ENCODE measurements around the gene RFWD3. TPM values are rescaled to one million over a fixed set of nuclear protein-coding genes. Genes with fewer than 3 reads are reported as not detected.

Gene RFWD3
- total RNA-seq, 1 experiment from 2014 or later = 36.3 TPM

- H4K20me1 ChIP-seq (ENCODE audit: insufficient read depth, low read depth, low read length) = no peaks in the 10 kb centered on the region
- no peaks in the 10 kb centered on the region for H3K9me3 ChIP-seq (ENCODE audit: low read length)
- H3K4me1 ChIP-seq (ENCODE audit: low read length) = peaks cover 51% of the 10 kb centered on the region
- no peak overlapping the region for H3K27ac ChIP-seq (ENCODE audit: low read length)
- no peaks in the 10 kb centered on the region for H3K79me2 ChIP-seq (ENCODE audit: low read length)
- peak; percentile 46 for DNase-seq
- peak overlapping the region; percentile 98 for H2AFZ ChIP-seq (ENCODE audit: low read length)
- H3K9me2 ChIP-seq (replicated peaks; ENCODE audit: insufficient read depth, low read length) = no peaks in the 10 kb centered on the region
- no peaks in the 10 kb centered on the region for H3K36me3 ChIP-seq (ENCODE audit: insufficient read depth, low read length)
- H3K4me3 ChIP-seq (ENCODE audit: low read length) = peak overlapping the region; percentile 63
- peaks cover 2% of the 10 kb centered on the region; the same call in 1 of the 2 replicates for H3K27me3 ChIP-seq (ENCODE audit: low read length)
- H3K4me2 ChIP-seq (ENCODE audit: low read depth, low read length, poor library complexity, severe bottlenecking) = peak overlapping the region; percentile 84
- peak overlapping the region; percentile 57 for H3K9ac ChIP-seq (ENCODE audit: low read length)
Observed at GRCh38 chr16:74700116-74700437, 33.4 kb upstream of the RFWD3 start.

- no peak for DNase-seq
- Histone ChIP-seq H3K9ac (ENCODE audit: low read length) (no peak overlapping the region), H2AFZ (ENCODE audit: low read length) (no peak overlapping the region), H3K36me3 (ENCODE audit: insufficient read depth, low read length) (no peaks in the 10 kb centered on the region), H3K4me2 (ENCODE audit: low read depth, low read length, poor library complexity, severe bottlenecking) (peak overlapping the region; percentile 84), H3K27me3 (ENCODE audit: low read length) (peaks cover 2% of the 10 kb centered on the region; the same call in 1 of the 2 replicates), H4K20me1 (ENCODE audit: insufficient read depth, low read depth, low read length) (no peaks in the 10 kb centered on the region), H3K4me3 (ENCODE audit: low read length) (0 out of 2 replicates have a peak overlapping the region, but pooled peaks have one; percentile 63), H3K9me3 (ENCODE audit: low read length) (no peaks in the 10 kb centered on the region), H3K9me2 (replicated peaks; ENCODE audit: insufficient read depth, low read length) (no peaks in the 10 kb centered on the region), H3K4me1 (ENCODE audit: low read length) (peaks cover 51% of the 10 kb centered on the region), H3K27ac (ENCODE audit: low read length) (no peak overlapping the region), H3K79me2 (ENCODE audit: low read length) (no peaks in the 10 kb centered on the region)
Observed at GRCh38 chr16:74699666-74700065, 33.0 kb upstream of the RFWD3 start.

GRCh38 chr16:74698222-74698621 is 31.5 kb upstream of the RFWD3 start:
- Histone ChIP-seq H2AFZ (ENCODE audit: low read length) (no peak overlapping the region), H3K27me3 (ENCODE audit: low read length) (peaks cover 2% of the 10 kb centered on the region; the same call in 1 of the 2 replicates), H3K4me2 (ENCODE audit: low read depth, low read length, poor library complexity, severe bottlenecking) (peak overlapping the region; percentile 25), H3K9ac (ENCODE audit: low read length) (no peak overlapping the region), H3K36me3 (ENCODE audit: insufficient read depth, low read length) (no peaks in the 10 kb centered on the region), H3K9me2 (replicated peaks; ENCODE audit: insufficient read depth, low read length) (no peaks in the 10 kb centered on the region), H3K4me1 (ENCODE audit: low read length) (peaks cover 51% of the 10 kb centered on the region), H3K79me2 (ENCODE audit: low read length) (no peaks in the 10 kb centered on the region), H3K27ac (ENCODE audit: low read length) (no peak overlapping the region), H3K9me3 (ENCODE audit: low read length) (no peaks in the 10 kb centered on the region), H3K4me3 (ENCODE audit: low read length) (no peak overlapping the region), H4K20me1 (ENCODE audit: insufficient read depth, low read depth, low read length) (no peaks in the 10 kb centered on the region)
- DNase-seq = no peak

- peak; percentile 92 for DNase-seq
- Histone ChIP-seq H3K9me3 (ENCODE audit: low read length) (no peaks in the 10 kb centered on the region), H3K9me2 (replicated peaks; ENCODE audit: insufficient read depth, low read length) (no peaks in the 10 kb centered on the region), H3K4me1 (ENCODE audit: low read length) (peaks cover 33% of the 10 kb centered on the region), H3K4me2 (ENCODE audit: low read depth, low read length, poor library complexity, severe bottlenecking) (peak overlapping the region; percentile 77), H3K9ac (ENCODE audit: low read length) (peak overlapping the region; percentile 49), H2AFZ (ENCODE audit: low read length) (peak overlapping the region; percentile 97), H3K27ac (ENCODE audit: low read length) (no peak overlapping the region), H3K36me3 (ENCODE audit: insufficient read depth, low read length) (no peaks in the 10 kb centered on the region), H3K27me3 (ENCODE audit: low read length) (no peaks in the 10 kb centered on the region), H3K4me3 (ENCODE audit: low read length) (peak overlapping the region; percentile 59), H4K20me1 (ENCODE audit: insufficient read depth, low read depth, low read length) (no peaks in the 10 kb centered on the region), H3K79me2 (ENCODE audit: low read length) (no peaks in the 10 kb centered on the region)
Observed at GRCh38 chr16:74695450-74696422, 29.1 kb upstream of the RFWD3 start.

GRCh38 chr16:74691093-74691855 is 24.6 kb upstream of the RFWD3 start:
- H4K20me1 ChIP-seq (ENCODE audit: insufficient read depth, low read depth, low read length) = no peaks in the 10 kb centered on the region
- no peak overlapping the region for H3K4me2 ChIP-seq (ENCODE audit: low read depth, low read length, poor library complexity, severe bottlenecking)
- H3K79me2 ChIP-seq (ENCODE audit: low read length) = no peaks in the 10 kb centered on the region
- H3K9me3 ChIP-seq (ENCODE audit: low read length) = no peaks in the 10 kb centered on the region
- H3K27me3 ChIP-seq (ENCODE audit: low read length) = no peaks in the 10 kb centered on the region
- H3K9me2 ChIP-seq (replicated peaks; ENCODE audit: insufficient read depth, low read length) = no peaks in the 10 kb centered on the region
- no peaks in the 10 kb centered on the region for H3K36me3 ChIP-seq (ENCODE audit: insufficient read depth, low read length)
- H3K27ac ChIP-seq (ENCODE audit: low read length) = no peak overlapping the region
- H3K4me3 ChIP-seq (ENCODE audit: low read length) = no peak overlapping the region
- H3K4me1 ChIP-seq (ENCODE audit: low read length) = peaks cover 4% of the 10 kb centered on the region
- DNase-seq = no peak
- no peak overlapping the region for H2AFZ ChIP-seq (ENCODE audit: low read length)
- no peak overlapping the region for H3K9ac ChIP-seq (ENCODE audit: low read length)

GRCh38 chr16:74682556-74682955 is 15.9 kb upstream of the RFWD3 start:
- Histone ChIP-seq H4K20me1 (ENCODE audit: insufficient read depth, low read depth, low read length) (no peaks in the 10 kb centered on the region), H3K4me2 (ENCODE audit: low read depth, low read length, poor library complexity, severe bottlenecking) (no peak overlapping the region), H3K9me2 (replicated peaks; ENCODE audit: insufficient read depth, low read length) (no peaks in the 10 kb centered on the region), H3K27me3 (ENCODE audit: low read length) (no peaks in the 10 kb centered on the region), H3K4me3 (ENCODE audit: low read length) (no peak overlapping the region), H3K9me3 (ENCODE audit: low read length) (no peaks in the 10 kb centered on the region), H3K27ac (ENCODE audit: low read length) (no peak overlapping the region), H3K36me3 (ENCODE audit: insufficient read depth, low read length) (no peaks in the 10 kb centered on the region), H3K9ac (ENCODE audit: low read length) (no peak overlapping the region), H2AFZ (ENCODE audit: low read length) (no peak overlapping the region), H3K79me2 (ENCODE audit: low read length) (no peaks in the 10 kb centered on the region), H3K4me1 (ENCODE audit: low read length) (peaks cover 6% of the 10 kb centered on the region; the same call in 1 of the 2 replicates)
- no peak for DNase-seq

GRCh38 chr16:74680681-74681080 is 14.0 kb upstream of the RFWD3 start:
- Histone ChIP-seq H3K27ac (ENCODE audit: low read length) (no peak overlapping the region), H3K9me2 (replicated peaks; ENCODE audit: insufficient read depth, low read length) (no peaks in the 10 kb centered on the region), H4K20me1 (ENCODE audit: insufficient read depth, low read depth, low read length) (no peaks in the 10 kb centered on the region), H2AFZ (ENCODE audit: low read length) (no peak overlapping the region), H3K4me3 (ENCODE audit: low read length) (no peak overlapping the region), H3K9me3 (ENCODE audit: low read length) (no peaks in the 10 kb centered on the region), H3K9ac (ENCODE audit: low read length) (no peak overlapping the region), H3K4me2 (ENCODE audit: low read depth, low read length, poor library complexity, severe bottlenecking) (no peak overlapping the region), H3K27me3 (ENCODE audit: low read length) (no peaks in the 10 kb centered on the region), H3K36me3 (ENCODE audit: insufficient read depth, low read length) (no peaks in the 10 kb centered on the region), H3K79me2 (ENCODE audit: low read length) (no peaks in the 10 kb centered on the region), H3K4me1 (ENCODE audit: low read length) (peaks cover 5% of the 10 kb centered on the region; the same call in 1 of the 2 replicates)
- DNase-seq = no peak

GRCh38 chr16:74679983-74680382 is 13.3 kb upstream of the RFWD3 start:
- Histone ChIP-seq H3K36me3 (ENCODE audit: insufficient read depth, low read length) (no peaks in the 10 kb centered on the region), H3K4me3 (ENCODE audit: low read length) (no peak overlapping the region), H2AFZ (ENCODE audit: low read length) (no peak overlapping the region), H3K9ac (ENCODE audit: low read length) (no peak overlapping the region), H3K9me2 (replicated peaks; ENCODE audit: insufficient read depth, low read length) (no peaks in the 10 kb centered on the region), H3K27ac (ENCODE audit: low read length) (no peak overlapping the region), H3K9me3 (ENCODE audit: low read length) (no peaks in the 10 kb centered on the region), H3K27me3 (ENCODE audit: low read length) (no peaks in the 10 kb centered on the region), H3K79me2 (ENCODE audit: low read length) (no peaks in the 10 kb centered on the region), H3K4me1 (ENCODE audit: low read length) (no peaks in the 10 kb centered on the region), H4K20me1 (ENCODE audit: insufficient read depth, low read depth, low read length) (no peaks in the 10 kb centered on the region), H3K4me2 (ENCODE audit: low read depth, low read length, poor library complexity, severe bottlenecking) (no peak overlapping the region)
- DNase-seq = no peak
